Esophagus muscularis mucosa (tissue), 4 donors: ENCODE results near the gene SMCHD1. TPM values are rescaled to one million over a fixed set of nuclear protein-coding genes. Genes with fewer than 3 reads are reported as not detected.
A peak's percentile ranks its signal among the peaks of the same experiment; 100 is the strongest.

Source experiments
- DNase-seq: peaks from one replicate; pipeline ENCODE4 v3.0.0-alpha.2; 2017; ENCODE audit errors: extremely low spot score
- H3K27ac ChIP-seq, 4 donors: fragments of 200-600 bp; sonication (generic); replicated peaks in 1 of 4; 1 replicate in 3 of 4; 2 replicates in 1 of 4; pipeline ENCODE4 v1.5.1; 2016 to 2019; ENCODE audit warnings: mild to moderate bottlenecking in 1 of 4
- H3K27me3 ChIP-seq, 4 donors: fragments of 200-600 bp; sonication (generic); one replicate each; pipeline versions ENCODE4 v1.5.1 to v1.6.0; 2016 to 2019
- H3K36me3 ChIP-seq, 4 donors: fragments of 200-600 bp; sonication (generic); one replicate each; pipeline ENCODE4 v1.5.1; 2016 to 2019
- H3K4me1 ChIP-seq, 4 donors: fragments of 200-600 bp; sonication (generic); one replicate each; pipeline ENCODE4 v1.5.1; 2016 to 2019
- H3K4me3 ChIP-seq, 4 donors: fragments of 200-600 bp; sonication (generic); 1 replicate in 2 of 4; 2 replicates in 2 of 4; pipeline ENCODE4 v1.5.1; 2016 to 2019; ENCODE audit warnings: mild to moderate bottlenecking in 4 of 4, moderate library complexity in 1 of 4
- H3K9me3 ChIP-seq, 4 donors: fragments of 200-600 bp; sonication (generic); 1 replicate in 3 of 4; 2 replicates in 1 of 4; pipeline ENCODE4 v1.5.1; 2016 to 2019
- EP300 ChIP-seq: sonication (generic); formaldehyde crosslinking; IDR thresholded peaks from one replicate; pipeline ENCODE4 v1.6.1; 2017; ENCODE audit warnings: antibody characterized with exemption
- POLR2A ChIP-seq: fragments of 450-650 bp; IDR thresholded peaks from one replicate; pipeline ENCODE4 v1.6.1; 2017; ENCODE audit warnings: antibody characterized with exemption, moderate library complexity, mild to moderate bottlenecking, low read depth
- POLR2AphosphoS5 ChIP-seq, 2 donors: sonication (generic); formaldehyde crosslinking; IDR thresholded peaks; one replicate each; pipeline ENCODE4 v1.6.1; 2017; ENCODE audit warnings: antibody characterized with exemption in 2 of 2
- WGBS: methylation state at CpG from one replicate; pipeline ENCODE4 v1.1.5; 2018; 5-methylcytosine and 5-hydroxymethylcytosine counted together
- intact Hi-C: fragments of 100-400 bp; cut with DNase I; formaldehyde crosslinking; loops from one replicate; pipeline ENCODE4 v1.15.1; 2023
- small RNA-seq, 3 donors: library from RNA; depleted of rRNA; stranded (forward); fragments of <200 nt; gene quantifications; one replicate each; pipeline ENCODE3, GENCODE V24; 2016
- total RNA-seq, 4 donors: library from RNA; depleted of rRNA; stranded (reverse); fragments of >200 nt; gene quantifications; one replicate each; pipeline versions ENCODE4 v1.1.0 to v1.2.1, GENCODE V29; 2016
- TF ChIP-seq, protein P1 (sequence below), 3 experiments: fragments of 200-600 bp in 2 of 3; fragments of 450-650 bp in 1 of 3; sonication (generic) in 2 of 3; IDR thresholded peaks; one replicate each; pipeline ENCODE4 v1.5.1; 2017 to 2019; ENCODE audit warnings: antibody characterized with exemption in 3 of 3, mild to moderate bottlenecking in 2 of 3, moderate library complexity in 1 of 3

The SMCHD1 gene
- total RNA-seq, 4 donors from 2014 or later = 47.9 to 62.3 (median 58.2) TPM

DNA sequence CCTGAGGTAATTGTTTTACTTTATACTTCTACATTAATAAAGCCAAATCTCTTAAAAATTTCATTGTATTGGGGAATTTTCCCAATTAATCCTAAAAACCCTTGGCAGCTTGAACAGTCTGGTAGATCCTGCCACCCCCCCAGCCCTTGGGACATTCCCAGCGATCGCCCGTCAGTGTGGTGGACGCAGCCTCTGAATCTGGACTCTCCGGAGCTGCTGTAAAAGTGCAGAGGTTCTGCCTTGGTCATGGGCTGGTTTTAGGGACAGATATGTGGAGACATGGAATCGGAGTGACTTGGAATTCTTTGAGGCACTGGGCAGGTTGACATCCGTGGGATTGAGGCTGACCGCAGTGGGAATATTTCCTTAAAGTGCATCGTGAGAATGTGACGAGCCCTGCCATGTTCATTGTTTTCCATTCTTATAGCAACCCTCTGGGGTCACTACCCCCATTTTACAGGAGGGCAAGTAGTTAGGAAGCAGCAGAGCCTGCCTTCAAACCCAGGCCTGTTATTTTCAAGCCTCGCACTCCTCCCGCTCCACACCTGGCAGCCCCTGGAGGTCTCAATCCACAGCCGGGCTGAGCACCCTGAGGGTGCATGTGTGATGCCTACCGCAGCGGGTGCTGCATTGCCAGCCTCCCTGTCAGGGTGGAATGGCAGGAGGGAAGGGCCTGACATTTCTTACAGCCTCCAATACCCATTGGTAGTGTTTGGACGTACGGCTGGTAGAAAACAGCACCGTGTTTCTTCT lies 197.8 kb downstream of the SMCHD1 start:
- TF ChIP-seq POLR2A (no peak), POLR2AphosphoS5 (IDR thresholded peaks at IDR 0.05) (no peak), EP300 (no peak)
- TF ChIP-seq, protein P1, sequence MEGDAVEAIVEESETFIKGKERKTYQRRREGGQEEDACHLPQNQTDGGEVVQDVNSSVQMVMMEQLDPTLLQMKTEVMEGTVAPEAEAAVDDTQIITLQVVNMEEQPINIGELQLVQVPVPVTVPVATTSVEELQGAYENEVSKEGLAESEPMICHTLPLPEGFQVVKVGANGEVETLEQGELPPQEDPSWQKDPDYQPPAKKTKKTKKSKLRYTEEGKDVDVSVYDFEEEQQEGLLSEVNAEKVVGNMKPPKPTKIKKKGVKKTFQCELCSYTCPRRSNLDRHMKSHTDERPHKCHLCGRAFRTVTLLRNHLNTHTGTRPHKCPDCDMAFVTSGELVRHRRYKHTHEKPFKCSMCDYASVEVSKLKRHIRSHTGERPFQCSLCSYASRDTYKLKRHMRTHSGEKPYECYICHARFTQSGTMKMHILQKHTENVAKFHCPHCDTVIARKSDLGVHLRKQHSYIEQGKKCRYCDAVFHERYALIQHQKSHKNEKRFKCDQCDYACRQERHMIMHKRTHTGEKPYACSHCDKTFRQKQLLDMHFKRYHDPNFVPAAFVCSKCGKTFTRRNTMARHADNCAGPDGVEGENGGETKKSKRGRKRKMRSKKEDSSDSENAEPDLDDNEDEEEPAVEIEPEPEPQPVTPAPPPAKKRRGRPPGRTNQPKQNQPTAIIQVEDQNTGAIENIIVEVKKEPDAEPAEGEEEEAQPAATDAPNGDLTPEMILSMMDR (IDR thresholded peaks at IDR 0.05) = no peak
- peaks cover 0 to 14% (median 5%) of the 10 kb centered on the region in 4 donors for H3K27me3 ChIP-seq
- no peak for DNase-seq
- H3K27ac ChIP-seq = no peak overlapping the region
- H3K4me3 ChIP-seq = no peak overlapping the region
- H3K4me1 ChIP-seq = peaks cover 12 to 49% (median 22%) of the 10 kb centered on the region in 4 donors
- H3K36me3 ChIP-seq = no peaks in the 10 kb centered on the region
- 96% methylated on average over 18 of the region's 18 CpGs for WGBS
- no peaks in the 10 kb centered on the region for H3K9me3 ChIP-seq
- intact Hi-C loops = no loop called here

DNA sequence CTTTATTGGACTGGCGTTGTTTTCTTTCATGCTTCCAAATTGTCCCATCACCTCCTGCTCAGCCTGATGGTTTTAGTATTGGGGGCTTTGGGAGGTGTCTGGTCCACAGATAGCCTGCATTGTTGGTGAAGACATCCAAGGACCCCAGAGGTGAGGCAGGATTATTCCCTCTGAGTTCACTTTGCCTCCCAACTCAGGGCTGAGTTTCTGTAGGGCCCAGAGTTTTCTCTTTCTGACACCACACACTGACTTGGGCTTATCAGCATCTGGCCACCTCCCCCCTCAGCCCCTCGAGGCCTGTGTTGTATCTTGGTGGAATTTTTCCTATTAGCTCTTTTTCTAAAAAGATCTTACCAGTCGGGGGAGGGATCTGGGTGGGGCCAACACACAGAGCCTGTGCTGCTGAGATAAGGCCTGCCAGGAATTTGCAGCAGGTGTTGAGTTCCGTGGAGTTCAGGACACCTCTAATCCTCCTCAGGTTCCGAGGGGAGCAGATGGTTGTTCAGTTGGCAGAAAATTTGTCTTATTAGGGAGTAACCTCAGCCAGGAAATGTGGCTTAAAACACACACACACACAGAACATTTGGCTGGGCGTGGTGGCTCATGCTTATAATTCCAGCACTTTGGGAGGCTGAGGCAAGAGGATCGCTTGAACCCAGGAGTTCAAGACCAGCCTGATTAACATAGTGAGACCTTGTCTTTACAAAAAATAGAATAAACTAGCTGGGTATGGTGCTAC lies 198.6 kb downstream of the SMCHD1 start:
- H3K4me3 ChIP-seq = no peak overlapping the region
- H3K27me3 ChIP-seq = peaks cover 0 to 8% (median under 1%) of the 10 kb centered on the region in 4 donors
- no peak for TF ChIP-seq EP300
- no peak for TF ChIP-seq POLR2AphosphoS5 (IDR thresholded peaks at IDR 0.05)
- TF ChIP-seq POLR2A = no peak
- TF ChIP-seq, protein P1 (IDR thresholded peaks at IDR 0.05) = no peak
- no peak for DNase-seq
- intact Hi-C loops = no loop called here
- peak overlapping the region in 3 of 4 donors; percentile 2 to 28 (median 19) for H3K27ac ChIP-seq
- no peaks in the 10 kb centered on the region for H3K9me3 ChIP-seq
- peaks cover 8 to 41% (median 22%) of the 10 kb centered on the region in 4 donors for H3K4me1 ChIP-seq
- 71% methylated on average over 7 of the region's 7 CpGs for WGBS
- H3K36me3 ChIP-seq = no peaks in the 10 kb centered on the region

Small RNAs within 50 kb of the gene (small RNA-seq; reads per million reads assigned to genes)
- gene RF00019 = 0 reads per million in 3 donors
- 0 reads per million in 3 donors for gene RNU6-340P

Other genes with a start within 250 kb of the SMCHD1 start
- gene METTL4, start 84.2 kb upstream of the SMCHD1 start, total RNA-seq = 1 to 10 TPM; 4.3 to 8.3 (median 5.7) TPM
- gene NDC80, start 84.2 kb upstream of the SMCHD1 start, total RNA-seq = under 1 TPM in 3 of 4 donors, not detected in 1; 0.17 to 0.57 (median 0.42) TPM
- 10 to 100 TPM; 10.8 to 24.2 (median 16.7) TPM for gene EMILIN2, start 191.3 kb downstream of the SMCHD1 start, total RNA-seq